ENCODE results near the gene RANGAP1. TPM values are rescaled to one million over a fixed set of nuclear protein-coding genes. Genes with fewer than 3 reads are reported as not detected.

Gene RANGAP1, protein sequence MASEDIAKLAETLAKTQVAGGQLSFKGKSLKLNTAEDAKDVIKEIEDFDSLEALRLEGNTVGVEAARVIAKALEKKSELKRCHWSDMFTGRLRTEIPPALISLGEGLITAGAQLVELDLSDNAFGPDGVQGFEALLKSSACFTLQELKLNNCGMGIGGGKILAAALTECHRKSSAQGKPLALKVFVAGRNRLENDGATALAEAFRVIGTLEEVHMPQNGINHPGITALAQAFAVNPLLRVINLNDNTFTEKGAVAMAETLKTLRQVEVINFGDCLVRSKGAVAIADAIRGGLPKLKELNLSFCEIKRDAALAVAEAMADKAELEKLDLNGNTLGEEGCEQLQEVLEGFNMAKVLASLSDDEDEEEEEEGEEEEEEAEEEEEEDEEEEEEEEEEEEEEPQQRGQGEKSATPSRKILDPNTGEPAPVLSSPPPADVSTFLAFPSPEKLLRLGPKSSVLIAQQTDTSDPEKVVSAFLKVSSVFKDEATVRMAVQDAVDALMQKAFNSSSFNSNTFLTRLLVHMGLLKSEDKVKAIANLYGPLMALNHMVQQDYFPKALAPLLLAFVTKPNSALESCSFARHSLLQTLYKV
- polyA plus RNA-seq (2013, experiment 1 of 2): 75.1 TPM
- 70.1 TPM for polyA plus RNA-seq (2013, experiment 2 of 2)

DNA sequence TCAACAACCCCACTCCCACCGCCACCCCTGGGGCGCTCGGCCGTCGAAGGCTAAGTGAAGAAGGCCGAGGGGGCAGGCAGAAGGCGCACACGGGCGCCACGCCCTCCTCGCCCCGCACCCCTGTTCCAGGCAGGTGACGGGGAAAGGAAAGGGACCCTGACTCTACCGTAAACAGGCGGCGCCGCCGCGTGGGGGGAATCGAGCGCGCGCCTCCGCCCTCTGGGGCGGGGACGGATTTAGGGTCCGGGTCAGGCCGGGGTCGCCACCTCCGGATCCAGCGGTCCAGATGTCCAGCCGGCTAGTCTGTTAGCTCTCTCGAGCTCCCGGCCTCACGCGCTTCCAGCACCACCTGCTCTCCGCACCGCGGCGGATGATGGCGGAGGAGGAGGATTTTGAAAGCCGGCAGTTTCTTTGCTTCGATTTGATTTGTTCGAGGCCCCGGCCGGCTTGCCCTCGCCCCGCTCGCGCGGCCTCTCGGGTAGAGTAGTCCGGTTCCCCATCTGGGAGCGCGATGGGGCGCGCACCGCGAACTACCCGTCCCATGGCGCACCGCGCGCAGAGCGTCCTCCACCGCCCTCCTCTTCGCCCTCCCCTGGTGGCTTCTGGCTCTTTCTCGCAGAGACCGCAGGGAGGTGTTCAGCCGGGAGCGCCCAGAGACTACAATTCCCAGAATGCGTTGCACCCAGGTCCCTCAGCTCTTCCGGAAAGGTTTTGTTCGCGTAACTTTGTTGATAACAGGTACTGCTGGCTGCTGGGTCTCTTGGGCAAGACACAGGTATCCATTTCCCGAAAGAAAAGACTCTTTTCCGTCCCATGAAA, at the start of gene RANGAP1:
Gene RANGAP1 (minus strand): TSS at position 368 of the 819 bp plus-strand sequence. CDS start 5,143 bp downstream, outside the sequence.
- WGBS, 2 experiments (ENCODE audit: insufficient coverage in 2 of 2): 0 to 1% methylated on average over 55 to 66 of the region's 77 CpGs
- Histone ChIP-seq H3K27ac (ENCODE audit: low read depth, low read length, severe bottlenecking) (peak within 1 kb of the TSS; percentile 92), H3K4me3 (ENCODE audit: extremely low read depth, insufficient read depth, low read length, poor library complexity, severe bottlenecking) (peak within 1 kb of the TSS; percentile 93), H3K4me1 (ENCODE audit: control insufficient read depth, insufficient read depth, low read length, poor library complexity, severe bottlenecking) (peaks cover 40% of the 10 kb centered on the region), H3K9me3 (ENCODE audit: control insufficient read depth, low read length) (no peaks in the 10 kb centered on the region), H3K36me3 (ENCODE audit: control insufficient read depth, insufficient read depth, low read length) (peaks cover 41% of the 10 kb centered on the region)

DNA sequence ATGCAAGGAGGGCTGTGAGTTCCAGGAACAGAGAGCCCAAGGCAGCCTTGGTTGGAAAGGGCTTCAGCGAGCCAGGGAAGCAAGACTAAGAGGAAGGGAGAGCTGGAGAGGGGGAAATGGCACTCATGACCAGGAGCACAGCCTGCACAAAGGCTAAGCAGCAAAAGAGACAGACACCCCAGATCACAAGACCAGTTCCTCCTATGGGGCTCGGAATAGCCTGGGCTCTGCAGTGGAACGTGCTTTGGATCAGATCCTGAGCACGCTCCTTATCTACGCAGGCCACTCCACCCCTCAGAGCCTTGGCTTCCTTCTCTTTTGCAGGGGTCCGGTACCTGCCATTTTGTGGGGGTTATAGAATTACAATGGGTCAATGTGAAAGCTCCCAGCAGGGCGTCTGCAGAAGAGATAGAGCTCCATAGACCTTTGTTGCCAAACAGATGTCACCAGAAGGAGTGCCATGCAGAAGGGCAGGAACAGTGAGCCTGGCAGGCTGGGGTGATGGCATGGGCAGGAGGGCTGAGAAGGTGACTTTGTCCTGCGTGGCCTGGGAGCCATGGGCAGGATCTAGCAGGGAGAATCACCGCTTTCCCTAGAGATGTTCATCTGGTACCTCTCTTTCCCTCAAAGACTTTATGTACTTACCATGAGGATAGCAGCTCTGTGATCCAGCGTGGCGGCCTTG, 49.1 kb upstream of the RANGAP1 start:
- H3K27ac ChIP-seq (ENCODE audit: low read depth, low read length, severe bottlenecking): no peak overlapping the region
- peaks cover 68% of the 10 kb centered on the region for H3K36me3 ChIP-seq (ENCODE audit: control insufficient read depth, insufficient read depth, low read length)
- H3K4me3 ChIP-seq (ENCODE audit: extremely low read depth, insufficient read depth, low read length, poor library complexity, severe bottlenecking): no peak overlapping the region
- 92 to 96% methylated on average over 6 to 8 of the region's 11 CpGs for WGBS, 2 experiments (ENCODE audit: insufficient coverage in 2 of 2)
- H3K4me1 ChIP-seq (ENCODE audit: control insufficient read depth, insufficient read depth, low read length, poor library complexity, severe bottlenecking): no peaks in the 10 kb centered on the region
- no peaks in the 10 kb centered on the region for H3K9me3 ChIP-seq (ENCODE audit: control insufficient read depth, low read length)

DNA sequence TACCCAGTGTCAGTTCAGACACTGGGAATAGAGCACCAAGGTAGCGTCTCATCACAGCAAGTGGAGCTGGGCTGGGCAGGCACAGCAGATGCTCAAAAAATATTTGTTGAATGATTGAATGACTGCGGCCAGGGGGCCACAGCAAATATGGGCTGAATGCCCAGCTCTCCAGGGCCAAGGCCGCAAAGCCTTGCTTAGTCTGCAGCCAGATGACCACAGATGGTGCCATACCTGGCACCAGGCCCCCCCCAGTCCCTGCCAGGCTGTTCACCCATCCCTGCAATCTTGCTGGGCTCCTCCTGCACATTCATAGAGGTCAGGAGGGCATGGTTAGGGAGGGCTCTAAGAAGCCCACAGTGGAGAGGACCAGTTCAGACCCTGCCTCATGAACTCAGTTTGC, 48.2 kb upstream of the RANGAP1 start:
- H3K9me3 ChIP-seq (ENCODE audit: control insufficient read depth, low read length): no peaks in the 10 kb centered on the region
- H3K27ac ChIP-seq (ENCODE audit: low read depth, low read length, severe bottlenecking): no peak overlapping the region
- H3K4me3 ChIP-seq (ENCODE audit: extremely low read depth, insufficient read depth, low read length, poor library complexity, severe bottlenecking): no peak overlapping the region
- no peaks in the 10 kb centered on the region for H3K4me1 ChIP-seq (ENCODE audit: control insufficient read depth, insufficient read depth, low read length, poor library complexity, severe bottlenecking)
- peaks cover 68% of the 10 kb centered on the region for H3K36me3 ChIP-seq (ENCODE audit: control insufficient read depth, insufficient read depth, low read length)
- 96 to 100% methylated on average over 3 of the region's 3 CpGs for WGBS, 2 experiments (ENCODE audit: insufficient coverage in 2 of 2)

DNA sequence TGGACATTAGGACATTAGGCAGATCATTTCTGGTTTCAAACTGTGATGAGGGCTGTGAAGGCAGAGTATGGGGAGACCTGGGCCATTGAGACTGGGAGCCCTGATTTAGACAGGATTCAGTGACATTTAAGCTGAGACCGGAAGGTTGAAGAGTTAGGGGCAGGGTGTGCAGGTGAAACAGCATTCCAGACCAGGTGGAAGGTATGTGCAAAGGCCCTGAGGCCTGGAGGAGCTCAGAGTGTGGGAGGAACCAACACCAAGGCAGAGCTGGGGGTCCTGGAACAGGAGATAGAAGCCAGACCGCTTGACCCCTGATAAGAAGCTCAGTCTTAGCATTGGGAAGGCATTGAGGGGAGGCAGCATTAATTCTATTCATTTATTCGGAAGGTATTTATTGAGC, 47.8 kb upstream of the RANGAP1 start:
- WGBS, 2 experiments (ENCODE audit: insufficient coverage in 2 of 2): 100% methylated on average over 3 of the region's 3 CpGs

DNA sequence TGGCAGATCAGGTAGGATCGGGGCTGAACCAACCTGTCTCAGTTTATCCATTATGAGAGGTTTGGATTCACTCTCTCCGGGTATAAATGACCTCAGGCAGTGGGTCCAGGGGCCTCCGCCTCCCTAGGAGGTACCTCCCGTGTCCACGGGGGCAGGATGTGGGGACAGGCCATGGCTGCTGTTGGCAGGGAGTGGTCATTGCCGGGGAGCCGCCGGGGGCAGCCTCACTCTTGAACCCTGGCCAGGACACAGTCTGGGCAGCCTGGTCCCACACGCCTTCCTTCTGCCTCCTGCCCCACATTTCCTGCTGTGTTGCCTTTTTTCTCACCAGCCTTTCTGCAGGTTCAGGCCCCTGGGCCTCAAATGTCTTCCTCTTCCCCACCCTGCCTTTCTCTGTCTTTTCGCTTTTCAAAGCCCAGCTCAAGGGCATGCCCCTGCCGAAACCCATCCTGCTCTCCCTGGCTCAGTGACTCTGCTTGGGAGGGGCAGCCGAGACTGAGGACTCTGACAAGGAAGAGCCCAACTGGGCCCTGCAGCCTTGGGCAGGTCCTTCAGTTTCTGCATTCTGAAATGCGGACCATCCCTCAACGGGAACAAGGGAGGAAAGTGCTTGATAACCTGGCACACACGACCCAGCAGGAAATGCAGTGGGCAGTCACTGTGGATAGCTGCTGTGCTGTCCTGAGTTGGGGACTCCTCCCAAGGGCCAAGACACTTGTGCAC, 46.4 kb upstream of the RANGAP1 start:
- Histone ChIP-seq H3K27ac (ENCODE audit: low read depth, low read length, severe bottlenecking) (no peak overlapping the region), H3K9me3 (ENCODE audit: control insufficient read depth, low read length) (no peaks in the 10 kb centered on the region), H3K36me3 (ENCODE audit: control insufficient read depth, insufficient read depth, low read length) (peaks cover 75% of the 10 kb centered on the region), H3K4me1 (ENCODE audit: control insufficient read depth, insufficient read depth, low read length, poor library complexity, severe bottlenecking) (no peaks in the 10 kb centered on the region), H3K4me3 (ENCODE audit: extremely low read depth, insufficient read depth, low read length, poor library complexity, severe bottlenecking) (no peak overlapping the region)
- WGBS, 2 experiments (ENCODE audit: insufficient coverage in 2 of 2): 91 to 95% methylated on average over 11 to 15 of the region's 15 CpGs

More for the DNA sequence above, 47.8 kb upstream of the RANGAP1 start:
- Histone ChIP-seq H3K4me1 (ENCODE audit: control insufficient read depth, insufficient read depth, low read length, poor library complexity, severe bottlenecking) (no peaks in the 10 kb centered on the region), H3K4me3 (ENCODE audit: extremely low read depth, insufficient read depth, low read length, poor library complexity, severe bottlenecking) (no peak overlapping the region), H3K9me3 (ENCODE audit: control insufficient read depth, low read length) (no peaks in the 10 kb centered on the region), H3K27ac (ENCODE audit: low read depth, low read length, severe bottlenecking) (no peak overlapping the region), H3K36me3 (ENCODE audit: control insufficient read depth, insufficient read depth, low read length) (peaks cover 68% of the 10 kb centered on the region)

DNA sequence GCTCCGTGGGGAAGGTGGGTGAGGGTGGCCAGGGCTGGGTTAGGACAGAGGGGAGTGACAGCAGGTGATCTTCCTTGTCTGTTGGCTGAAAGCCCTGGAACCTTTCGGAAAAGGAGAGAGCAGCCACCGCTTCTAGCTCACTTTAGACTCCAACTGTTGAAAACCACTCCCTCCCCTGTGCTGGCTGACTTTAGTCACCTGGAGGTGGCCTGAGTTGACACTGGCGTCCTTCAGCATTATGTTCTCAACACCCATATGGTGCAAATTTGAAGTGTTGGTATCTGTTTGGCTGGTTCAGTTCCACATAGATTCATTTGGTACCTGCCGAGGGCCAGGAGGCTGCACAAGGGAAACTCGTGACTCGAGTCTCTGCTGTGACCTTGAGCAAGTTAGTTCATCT, 44.2 kb upstream of the RANGAP1 start:
- WGBS, 2 experiments (ENCODE audit: insufficient coverage in 2 of 2): 89 to 94% methylated on average over 5 to 7 of the region's 7 CpGs
- Histone ChIP-seq H3K36me3 (ENCODE audit: control insufficient read depth, insufficient read depth, low read length) (peaks cover 85% of the 10 kb centered on the region), H3K4me1 (ENCODE audit: control insufficient read depth, insufficient read depth, low read length, poor library complexity, severe bottlenecking) (no peaks in the 10 kb centered on the region)

DNA sequence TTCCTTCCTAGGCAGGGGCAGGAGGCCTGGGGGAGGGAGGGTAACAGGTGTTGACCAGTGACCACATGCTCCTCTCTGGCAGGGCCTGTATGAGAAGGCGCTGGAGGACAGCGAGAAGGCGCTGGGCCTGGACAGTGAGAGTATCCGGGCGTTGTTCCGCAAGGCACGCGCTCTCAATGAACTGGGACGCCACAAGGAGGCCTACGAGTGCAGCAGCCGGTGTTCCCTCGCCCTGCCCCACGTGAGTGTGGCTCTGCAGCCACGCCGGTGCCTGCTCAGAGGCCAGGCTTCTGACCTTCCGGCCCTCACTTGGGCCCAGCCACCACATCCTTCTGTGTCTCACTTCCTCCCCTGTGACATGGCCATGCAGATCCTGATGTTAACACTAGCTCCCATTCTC, 41.1 kb upstream of the RANGAP1 start:
- peaks cover 6% of the 10 kb centered on the region for H3K4me1 ChIP-seq (ENCODE audit: control insufficient read depth, insufficient read depth, low read length, poor library complexity, severe bottlenecking)
- peaks cover 81% of the 10 kb centered on the region for H3K36me3 ChIP-seq (ENCODE audit: control insufficient read depth, insufficient read depth, low read length)
- no peak overlapping the region for H3K27ac ChIP-seq (ENCODE audit: low read depth, low read length, severe bottlenecking)
- H3K9me3 ChIP-seq (ENCODE audit: control insufficient read depth, low read length): no peaks in the 10 kb centered on the region
- 96 to 98% methylated on average over 14 to 16 of the region's 16 CpGs for WGBS, 2 experiments (ENCODE audit: insufficient coverage in 2 of 2)
- H3K4me3 ChIP-seq (ENCODE audit: extremely low read depth, insufficient read depth, low read length, poor library complexity, severe bottlenecking): no peak overlapping the region

More for the DNA sequence above, 44.2 kb upstream of the RANGAP1 start:
- Histone ChIP-seq H3K27ac (ENCODE audit: low read depth, low read length, severe bottlenecking) (no peak overlapping the region), H3K9me3 (ENCODE audit: control insufficient read depth, low read length) (no peaks in the 10 kb centered on the region), H3K4me3 (ENCODE audit: extremely low read depth, insufficient read depth, low read length, poor library complexity, severe bottlenecking) (no peak overlapping the region)

DNA sequence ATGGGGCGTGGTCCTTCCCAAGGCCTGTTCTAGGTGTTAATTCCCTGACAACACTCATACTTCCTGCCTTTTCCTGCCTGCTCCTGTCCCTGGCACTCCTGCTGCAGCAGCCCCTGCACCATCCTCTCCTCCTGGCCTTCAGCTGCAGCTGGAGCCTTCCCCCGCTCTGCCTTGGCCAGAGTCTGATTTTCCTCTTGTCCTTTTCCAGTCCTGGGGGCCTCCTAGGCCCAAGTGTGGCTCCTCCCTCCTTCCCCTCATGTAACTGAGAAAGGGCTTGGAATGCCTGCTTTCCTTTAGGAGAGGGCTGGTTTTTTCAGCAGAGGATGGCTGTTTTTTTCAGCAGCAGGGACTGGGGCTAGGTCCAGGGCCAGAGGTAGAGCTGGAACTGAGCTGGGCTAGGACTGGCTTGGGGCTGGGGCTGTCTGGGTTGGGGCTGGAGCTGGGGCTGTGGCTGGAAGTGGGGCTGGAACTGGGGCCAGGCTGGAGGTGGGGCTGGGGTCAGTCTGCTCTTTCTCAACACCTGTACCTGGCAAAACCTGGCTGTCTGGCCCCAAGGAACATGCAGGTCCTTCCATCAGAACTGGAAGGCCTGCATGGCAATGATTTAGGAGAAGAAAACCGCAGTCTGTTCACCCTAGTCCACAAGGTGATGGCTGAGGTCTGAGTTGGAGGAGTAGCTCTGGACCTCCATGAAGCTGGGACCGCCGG, 39.0 kb upstream of the RANGAP1 start:
- H3K36me3 ChIP-seq (ENCODE audit: control insufficient read depth, insufficient read depth, low read length): peaks cover 80% of the 10 kb centered on the region
- no peaks in the 10 kb centered on the region for H3K9me3 ChIP-seq (ENCODE audit: control insufficient read depth, low read length)
- peak overlapping the region; percentile 23 for H3K27ac ChIP-seq (ENCODE audit: low read depth, low read length, severe bottlenecking)
- H3K4me1 ChIP-seq (ENCODE audit: control insufficient read depth, insufficient read depth, low read length, poor library complexity, severe bottlenecking): peaks cover 6% of the 10 kb centered on the region
- H3K4me3 ChIP-seq (ENCODE audit: extremely low read depth, insufficient read depth, low read length, poor library complexity, severe bottlenecking): no peak overlapping the region
- 93 to 96% methylated on average over 2 to 5 of the region's 5 CpGs for WGBS, 2 experiments (ENCODE audit: insufficient coverage in 2 of 2)

DNA sequence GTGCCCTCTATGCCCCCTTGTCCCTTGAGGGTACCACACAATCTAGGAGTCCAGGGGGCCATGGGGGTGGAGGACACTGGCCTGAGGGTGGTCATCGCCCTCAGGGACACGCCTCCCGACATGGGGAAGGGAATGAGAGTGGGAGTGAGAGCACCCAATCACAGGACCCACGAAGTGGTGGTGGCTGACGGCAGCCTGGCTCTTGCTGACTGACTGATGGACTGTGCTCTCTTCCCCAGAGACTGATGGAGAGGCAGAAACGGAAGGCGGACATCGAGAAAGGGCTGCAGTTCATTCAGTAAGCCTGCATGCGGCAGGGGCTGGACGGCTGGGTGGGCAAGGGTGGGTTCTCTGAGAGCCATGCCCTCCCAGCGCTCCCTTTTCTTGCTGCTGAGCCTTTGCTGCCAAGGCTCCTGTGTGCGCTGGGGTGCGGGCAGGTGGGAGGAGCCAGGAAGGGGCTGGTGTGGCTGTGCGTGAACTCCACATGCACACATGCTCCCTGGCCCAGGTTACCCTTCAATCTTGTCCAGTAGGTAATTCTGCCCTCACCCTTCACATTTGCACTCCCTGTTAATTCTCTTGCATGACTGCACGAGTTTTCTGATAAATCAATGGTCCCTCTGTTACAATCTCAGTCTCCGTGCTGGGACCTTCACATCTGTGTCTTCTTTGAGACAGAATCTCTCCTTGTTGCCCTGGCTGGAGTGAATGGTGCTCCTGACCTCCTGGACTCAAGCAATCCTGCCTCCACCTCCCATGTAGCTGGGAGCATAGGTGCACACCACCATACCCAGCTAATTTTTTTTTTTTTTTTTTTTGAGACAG, 34.6 kb upstream of the RANGAP1 start:
- Histone ChIP-seq H3K36me3 (ENCODE audit: control insufficient read depth, insufficient read depth, low read length) (peaks cover 56% of the 10 kb centered on the region), H3K4me3 (ENCODE audit: extremely low read depth, insufficient read depth, low read length, poor library complexity, severe bottlenecking) (no peak overlapping the region), H3K9me3 (ENCODE audit: control insufficient read depth, low read length) (no peaks in the 10 kb centered on the region), H3K4me1 (ENCODE audit: control insufficient read depth, insufficient read depth, low read length, poor library complexity, severe bottlenecking) (peaks cover 6% of the 10 kb centered on the region), H3K27ac (ENCODE audit: low read depth, low read length, severe bottlenecking) (no peak overlapping the region)
- 94 to 98% methylated on average over 12 to 16 of the region's 16 CpGs for WGBS, 2 experiments (ENCODE audit: insufficient coverage in 2 of 2)
